ENCODE results near the gene KIF23.
"Not testable (repeated sequence)": the region's sequence is repeated elsewhere in the genome, so short reads cannot be mapped to it uniquely, and the experiment has no call there.

KIF23 gene

DNA sequence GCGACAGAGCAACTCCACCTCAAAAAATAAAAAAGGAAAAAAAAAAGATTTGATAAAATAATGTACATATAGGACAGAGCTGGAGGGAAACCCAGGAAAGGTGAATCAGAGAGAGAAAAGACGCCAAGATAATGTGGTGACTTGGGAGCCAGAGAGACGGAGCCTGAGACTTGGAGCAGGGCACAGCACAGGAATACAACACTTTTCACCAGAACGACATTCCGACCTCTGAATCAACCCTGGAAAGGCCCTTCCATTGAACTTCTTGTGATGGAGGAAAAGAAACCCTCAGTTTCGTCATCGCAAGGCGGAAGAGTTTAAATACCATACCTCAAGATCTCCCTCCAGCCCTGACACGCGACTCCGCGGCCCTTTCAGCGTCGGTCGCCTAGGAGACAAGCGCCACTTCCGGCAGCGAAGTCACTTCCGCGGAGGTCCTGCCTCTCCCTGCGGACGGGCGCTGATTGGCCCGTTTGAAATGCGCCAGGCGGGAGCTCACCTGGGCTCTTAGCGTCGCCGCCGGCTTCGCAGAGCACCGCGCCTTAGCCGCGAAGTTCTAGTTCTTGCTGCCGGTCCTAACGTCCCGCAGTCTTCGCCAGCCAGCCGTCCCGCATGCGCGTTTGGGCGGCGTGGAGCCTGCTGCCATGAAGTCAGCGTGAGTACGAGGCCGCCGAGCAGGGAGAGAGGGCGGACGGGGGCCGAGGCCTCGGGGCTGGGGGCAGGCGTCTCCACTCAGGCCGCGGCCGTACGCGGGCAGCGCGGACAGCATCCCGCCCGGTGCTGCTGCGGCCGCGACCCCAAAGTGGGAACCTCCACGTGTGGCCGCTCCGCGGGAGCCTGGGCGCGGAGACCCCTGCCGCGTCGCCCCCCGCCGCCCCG lies at the start of gene KIF23:
Gene KIF23, plus strand, starts transcription at position 528 of the 879 bp plus-strand sequence. Its CDS starts 117 bp downstream, at position 645.
- peak; percentile 96 for DNase-seq

DNA sequence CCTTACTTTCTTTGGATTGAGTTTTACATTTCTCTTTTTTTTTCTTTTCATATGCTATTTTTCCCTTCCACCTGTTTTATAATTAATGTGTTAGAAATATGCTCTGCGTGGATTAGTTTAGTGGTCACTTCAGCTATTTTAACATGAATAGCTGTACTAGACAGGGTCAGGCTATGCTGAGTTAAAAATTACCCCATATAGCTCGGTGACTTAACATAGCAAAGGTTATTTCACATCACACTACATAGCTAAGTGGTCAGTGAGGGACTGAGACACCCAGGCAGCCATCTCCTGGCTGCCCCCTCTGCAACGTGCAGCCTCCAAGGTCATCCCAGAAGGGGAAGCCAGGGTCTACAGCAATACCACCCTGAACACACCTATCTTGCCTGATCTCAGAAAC lies 46.9 kb upstream of the KIF23 start:
- no peak for DNase-seq

DNA sequence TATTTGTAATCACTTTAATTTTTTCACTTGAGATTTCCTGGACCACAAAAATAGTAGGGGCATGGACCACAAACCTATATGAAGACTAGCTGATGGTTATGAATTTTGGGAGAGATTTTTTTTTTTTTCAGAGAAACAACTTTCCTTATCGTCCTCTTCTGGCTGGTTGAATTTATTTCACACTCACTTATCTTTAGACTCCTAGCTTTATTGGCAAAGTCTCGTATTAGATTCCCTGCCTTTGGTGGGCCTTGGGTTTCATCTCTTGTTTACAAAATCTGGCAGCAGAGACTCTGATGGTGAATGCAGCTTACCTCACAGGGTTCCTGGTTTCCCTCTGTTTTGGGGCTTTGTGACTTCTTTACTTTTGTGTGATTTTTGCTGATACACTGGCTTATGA lies 44.5 kb upstream of the KIF23 start:
- DNase-seq: no peak

DNA sequence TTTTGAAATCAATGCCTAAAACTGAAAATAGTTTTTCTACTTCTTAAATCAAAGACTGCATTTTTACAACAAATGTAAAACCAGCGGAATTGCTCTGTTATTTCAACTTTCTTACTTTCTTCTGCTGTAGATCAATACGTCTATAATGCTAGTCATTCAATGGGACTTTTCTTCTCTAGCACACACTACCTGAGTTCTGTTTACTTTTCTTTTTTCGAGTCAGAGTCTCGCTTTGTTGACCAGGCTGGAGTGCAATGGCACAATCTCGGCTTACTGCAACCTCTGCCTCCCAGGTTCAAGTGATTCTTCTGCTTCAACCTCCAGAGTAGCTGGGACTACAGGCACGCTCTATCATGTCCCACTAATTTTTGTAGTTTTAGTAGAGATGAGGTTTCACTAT lies 40.7 kb upstream of the KIF23 start:
- no peak for DNase-seq

DNA sequence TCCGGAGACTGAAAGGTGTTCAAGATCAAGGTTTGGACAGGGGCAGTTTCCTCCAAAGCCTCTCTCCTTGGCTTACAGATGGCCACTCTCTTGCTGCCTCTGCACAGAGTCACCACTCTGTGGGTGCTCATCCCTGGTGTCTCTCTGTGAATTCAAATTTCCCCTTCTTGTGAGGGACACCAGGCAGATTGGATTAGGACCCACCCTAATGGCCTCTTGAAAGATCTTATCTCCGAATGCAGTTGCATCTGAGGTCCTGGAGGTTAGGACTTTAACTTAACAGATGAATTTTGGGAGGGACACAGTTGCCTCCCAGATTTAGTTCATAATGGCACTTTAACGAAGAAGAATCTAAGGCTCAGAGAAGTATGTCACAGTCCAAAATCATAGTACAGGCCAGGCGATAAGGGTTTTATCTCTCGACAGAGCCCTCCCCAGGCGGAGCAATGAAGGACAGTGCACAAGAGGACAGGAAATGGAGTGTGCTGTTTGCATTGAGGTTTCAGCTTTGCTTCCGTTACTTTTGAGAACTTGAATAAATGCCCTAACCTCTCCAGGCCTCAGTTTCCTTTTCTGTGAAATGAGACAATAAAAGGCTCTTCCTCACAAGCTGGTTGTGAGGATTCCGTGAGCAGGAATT lies 38.9 kb upstream of the KIF23 start:
- DNase-seq: no peak

DNA sequence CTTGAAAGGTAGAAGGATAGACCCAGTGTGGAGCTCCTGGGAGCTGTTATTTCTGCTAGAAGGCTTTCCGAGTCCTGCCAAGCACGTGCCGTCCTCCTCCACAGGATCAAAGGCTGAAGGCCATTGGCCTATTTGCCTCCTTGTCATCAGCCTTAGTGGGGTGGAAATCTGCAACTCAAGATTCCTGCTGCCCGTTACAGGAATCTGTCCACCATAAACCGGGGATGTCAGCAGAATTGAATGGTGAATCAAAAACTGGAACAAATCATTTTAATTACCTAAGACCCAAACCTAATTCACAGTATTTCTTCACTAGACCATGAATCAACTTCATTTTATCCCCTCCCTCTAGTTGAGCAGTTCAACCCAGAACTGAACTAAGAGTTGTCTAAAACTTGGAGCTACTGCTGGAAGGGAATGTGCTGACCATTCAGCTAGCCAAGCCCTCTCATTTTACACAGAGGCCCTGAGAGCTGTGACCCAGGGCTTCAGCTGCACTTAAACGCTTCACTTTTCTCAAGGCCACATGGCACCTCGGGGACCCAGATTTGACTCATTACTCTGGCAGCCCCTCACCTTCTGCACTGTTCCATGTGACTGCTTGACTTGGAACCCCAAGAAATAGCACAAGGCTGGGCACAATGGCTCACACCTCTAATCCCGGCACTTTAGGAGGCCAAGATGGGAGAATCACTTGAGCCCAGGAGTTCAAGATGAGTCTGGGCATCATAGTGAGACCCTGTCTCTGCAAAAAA lies 36.8 kb upstream of the KIF23 start:
- DNase-seq: no peak

DNA sequence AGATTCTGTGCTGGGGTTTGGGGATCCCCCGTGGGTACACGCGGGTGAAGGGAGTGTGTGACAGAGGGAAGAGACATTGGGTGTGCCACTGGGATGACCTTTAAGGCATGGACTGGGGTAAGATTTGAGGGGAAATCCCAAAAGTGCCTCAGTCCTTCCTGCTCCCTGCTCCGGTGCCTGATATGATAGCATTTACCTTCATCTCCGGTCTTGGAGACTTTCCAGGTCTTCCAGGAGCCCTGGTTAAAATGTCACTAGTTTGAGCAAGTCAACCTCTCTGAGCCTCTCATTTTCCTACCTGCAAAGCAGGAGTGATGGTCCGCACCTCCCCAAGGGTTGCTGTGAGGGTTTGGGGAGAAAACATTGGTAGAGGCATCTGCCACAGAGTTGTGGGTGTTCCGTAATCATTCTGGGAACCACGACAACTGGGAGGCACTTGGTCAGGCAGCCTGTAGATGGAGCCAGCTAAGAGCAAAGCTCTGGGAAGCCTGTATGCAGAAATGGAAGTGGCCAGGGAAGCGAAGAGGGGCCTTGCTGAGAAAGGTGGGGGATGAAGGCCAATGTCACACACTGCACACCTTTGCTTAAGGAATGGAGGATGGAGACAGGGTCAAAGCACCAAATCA lies 33.9 kb upstream of the KIF23 start:
- no peak for DNase-seq

DNA sequence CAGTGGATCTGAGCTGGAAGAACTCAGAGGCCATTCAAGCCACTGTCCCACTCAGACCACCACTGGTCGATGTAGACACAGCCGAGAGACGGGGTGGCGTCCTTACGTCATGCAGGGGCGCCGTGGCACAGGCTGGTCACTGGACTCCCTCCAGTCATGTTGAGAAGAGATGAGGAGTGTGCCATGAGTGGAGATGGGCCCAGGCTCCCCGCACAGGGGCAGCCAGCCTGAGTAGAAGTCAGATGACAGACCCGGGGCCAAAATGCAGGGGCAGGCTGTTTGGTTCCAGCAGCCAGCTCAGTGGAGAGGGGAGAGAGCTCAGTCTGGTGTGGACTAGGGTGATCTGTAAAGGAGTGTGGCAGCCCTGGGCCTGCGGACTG lies 33.4 kb upstream of the KIF23 start:
- no peak for DNase-seq

DNA sequence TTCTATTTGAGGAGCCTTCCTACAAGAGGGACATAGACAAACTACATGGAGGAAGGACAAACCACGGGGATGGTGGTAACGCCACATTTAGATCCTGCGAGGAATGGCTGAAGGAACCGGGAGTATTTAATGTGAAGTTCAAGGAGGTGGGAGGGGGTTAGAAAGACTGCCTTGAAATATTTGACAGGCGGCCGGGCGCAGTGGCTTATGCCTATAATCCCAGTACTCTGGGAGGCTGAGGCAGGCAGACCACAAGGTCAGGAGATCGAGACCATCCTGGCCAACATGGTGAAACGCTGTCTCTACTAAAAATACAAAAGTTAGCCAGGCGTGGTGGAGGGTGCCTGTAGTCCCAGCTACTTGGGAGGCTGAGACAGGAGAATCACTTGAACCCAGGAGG lies 32.0 kb upstream of the KIF23 start:
- DNase-seq: not testable (repeated sequence)

DNA sequence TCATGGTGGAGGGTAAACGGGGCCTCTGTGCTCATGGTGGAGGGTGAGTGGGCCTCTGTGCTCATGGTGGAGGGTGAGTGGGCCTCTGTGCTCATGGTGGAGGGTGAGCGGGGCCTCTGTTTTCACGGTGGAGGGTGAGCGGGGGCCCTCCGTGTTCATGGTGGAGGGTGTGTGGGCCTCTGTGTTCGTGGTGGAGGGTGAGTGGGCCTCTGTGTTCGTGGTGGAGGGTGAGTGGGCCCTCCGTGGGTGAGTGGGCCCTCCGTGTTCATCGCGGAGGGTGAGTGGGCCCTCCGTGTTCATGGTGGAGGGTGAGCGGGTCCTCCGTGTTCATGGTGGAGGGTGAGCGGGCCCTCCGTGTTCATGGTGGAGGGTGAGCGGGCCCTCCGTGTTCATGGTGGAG lies 30.1 kb upstream of the KIF23 start:
- DNase-seq: not testable (repeated sequence)

DNA sequence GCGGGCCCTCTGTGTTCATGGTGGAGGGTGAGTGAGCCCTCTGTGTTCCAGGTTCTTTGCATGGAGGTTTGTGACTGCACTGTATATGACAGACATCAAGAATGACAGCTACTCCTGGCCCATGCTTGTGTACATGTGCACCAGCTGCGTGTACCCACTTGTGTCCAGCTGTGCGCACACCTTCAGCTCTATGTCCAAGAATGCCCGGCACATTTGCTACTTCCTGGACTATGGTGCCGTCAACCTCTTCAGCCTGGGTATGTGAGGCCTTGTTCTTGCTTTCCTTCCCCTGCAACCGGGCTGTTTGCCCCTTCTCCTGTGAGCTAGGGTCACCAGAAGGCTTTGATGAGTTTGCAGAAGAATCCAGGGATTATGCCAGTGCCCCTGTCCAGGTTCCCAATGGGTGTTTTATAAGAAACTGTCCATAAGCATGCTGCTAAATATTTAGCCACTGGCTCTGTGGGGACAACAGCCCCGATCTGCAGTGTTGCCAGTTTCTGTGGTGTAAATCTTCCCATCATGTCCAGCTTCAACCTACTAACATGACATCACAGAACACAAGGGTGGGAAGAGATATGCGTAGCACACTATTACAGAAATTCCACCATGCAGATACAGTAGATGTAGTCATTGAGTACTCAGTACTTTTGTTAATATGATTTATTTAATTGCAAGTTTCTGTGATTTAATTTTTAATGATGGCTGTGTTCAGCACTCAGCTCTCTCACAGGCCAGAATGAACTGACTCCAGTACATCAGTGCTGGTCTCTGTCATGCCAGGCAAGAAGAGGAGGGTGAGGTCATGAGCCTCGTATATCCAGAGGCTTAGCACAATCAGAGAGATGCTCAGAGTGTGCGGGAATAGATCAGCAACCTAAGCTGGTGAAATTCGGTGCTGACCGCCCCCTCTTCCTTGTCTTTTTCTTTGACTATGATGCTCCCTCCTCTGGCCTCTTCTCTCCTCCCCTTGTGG lies 29.2 kb upstream of the KIF23 start:
- DNase-seq: no peak

DNA sequence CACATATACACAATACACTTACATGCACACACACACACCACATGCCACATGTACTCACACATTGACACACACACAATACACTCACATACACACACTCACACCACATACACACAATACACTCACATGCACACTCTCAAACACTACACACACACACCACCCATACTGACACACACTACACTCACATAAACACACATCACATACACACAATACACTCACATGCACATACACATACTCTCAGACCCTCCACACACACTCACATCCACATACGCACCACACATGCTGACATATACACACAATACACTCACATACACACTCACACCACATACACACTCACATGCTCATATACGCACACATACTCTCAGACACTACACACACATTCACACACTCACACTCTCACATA lies 28.3 kb upstream of the KIF23 start:
- no peak for DNase-seq

DNA sequence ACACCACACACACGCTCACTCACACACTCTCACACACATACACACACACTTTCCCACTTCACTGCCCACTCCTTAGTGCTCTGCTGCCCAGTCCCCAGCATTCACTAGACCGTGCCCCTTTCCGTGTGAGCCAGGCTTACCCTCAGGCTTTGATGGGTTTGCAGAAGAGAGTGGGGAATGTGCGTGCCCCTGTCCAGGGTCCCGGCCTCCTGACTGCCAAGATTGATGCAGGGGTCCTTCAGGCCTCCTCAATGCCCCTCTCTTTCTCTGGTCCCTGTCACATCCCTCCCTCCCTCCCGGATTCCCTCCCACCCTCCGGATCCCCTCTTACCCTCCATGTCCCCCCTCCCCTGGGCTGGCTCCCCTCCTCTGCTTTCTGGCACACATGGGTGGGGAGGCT lies 27.9 kb upstream of the KIF23 start:
- no peak for DNase-seq

DNA sequence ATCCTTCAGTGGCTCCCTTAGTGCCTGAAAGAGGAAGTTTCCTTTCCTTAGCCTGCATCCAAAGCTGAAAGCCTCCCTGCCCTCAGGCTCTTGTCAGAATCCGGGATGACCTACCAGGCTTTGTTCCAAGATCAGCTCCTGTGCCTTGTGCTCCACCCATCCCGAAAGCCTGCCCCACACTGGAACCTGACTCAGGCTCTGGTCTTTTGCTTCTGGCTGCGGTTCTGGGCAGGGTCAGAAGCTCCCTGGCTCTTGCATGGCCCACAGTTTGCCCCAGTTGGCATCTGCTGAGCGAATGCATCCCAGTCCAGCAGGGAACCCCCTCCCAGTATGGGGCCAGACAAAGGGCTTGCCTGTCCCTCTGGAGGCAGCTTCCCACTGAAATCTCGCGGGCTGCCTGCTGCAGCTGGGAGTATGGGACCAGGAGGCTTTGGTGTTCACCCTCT lies 25.9 kb upstream of the KIF23 start:
- DNase-seq: peak; percentile 88

DNA sequence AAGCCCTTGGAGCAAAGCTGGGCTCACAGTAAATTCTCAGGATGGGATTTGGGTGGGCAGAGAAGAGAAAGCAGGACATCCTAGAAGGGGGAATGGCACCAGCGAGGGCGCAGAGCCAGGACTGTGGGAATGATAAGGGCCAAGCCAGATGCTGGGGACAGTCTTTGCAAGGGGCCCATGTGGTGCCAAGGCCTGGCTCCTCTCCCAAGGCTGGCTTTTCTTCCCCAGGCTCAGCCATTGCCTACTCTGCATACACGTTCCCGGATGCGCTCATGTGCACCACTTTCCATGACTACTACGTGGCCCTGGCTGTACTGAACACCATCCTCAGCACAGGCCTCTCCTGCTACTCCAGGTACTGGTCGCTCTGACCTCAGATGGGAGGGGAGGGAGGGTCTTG lies 24.7 kb upstream of the KIF23 start:
- DNase-seq: no peak

DNA sequence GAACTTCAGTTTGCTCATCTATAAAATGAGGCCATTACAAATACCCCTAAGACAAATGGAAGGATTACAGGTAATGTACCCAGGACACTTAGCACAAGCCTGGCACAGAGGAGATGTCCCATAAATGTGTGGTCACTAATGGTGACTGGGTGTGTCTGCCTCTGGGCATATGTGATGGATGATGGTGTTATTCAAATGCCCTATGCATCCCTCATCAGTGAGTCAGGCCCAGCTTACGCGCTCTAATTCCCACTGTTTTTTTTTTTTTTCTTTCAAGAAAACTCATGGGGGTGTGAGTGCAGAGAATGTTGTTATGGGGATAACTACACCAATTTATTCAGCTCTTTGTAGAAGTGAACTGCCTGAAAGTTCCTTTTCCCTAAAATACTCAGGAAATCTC lies 23.6 kb upstream of the KIF23 start:
- DNase-seq: peak; percentile 91

DNA sequence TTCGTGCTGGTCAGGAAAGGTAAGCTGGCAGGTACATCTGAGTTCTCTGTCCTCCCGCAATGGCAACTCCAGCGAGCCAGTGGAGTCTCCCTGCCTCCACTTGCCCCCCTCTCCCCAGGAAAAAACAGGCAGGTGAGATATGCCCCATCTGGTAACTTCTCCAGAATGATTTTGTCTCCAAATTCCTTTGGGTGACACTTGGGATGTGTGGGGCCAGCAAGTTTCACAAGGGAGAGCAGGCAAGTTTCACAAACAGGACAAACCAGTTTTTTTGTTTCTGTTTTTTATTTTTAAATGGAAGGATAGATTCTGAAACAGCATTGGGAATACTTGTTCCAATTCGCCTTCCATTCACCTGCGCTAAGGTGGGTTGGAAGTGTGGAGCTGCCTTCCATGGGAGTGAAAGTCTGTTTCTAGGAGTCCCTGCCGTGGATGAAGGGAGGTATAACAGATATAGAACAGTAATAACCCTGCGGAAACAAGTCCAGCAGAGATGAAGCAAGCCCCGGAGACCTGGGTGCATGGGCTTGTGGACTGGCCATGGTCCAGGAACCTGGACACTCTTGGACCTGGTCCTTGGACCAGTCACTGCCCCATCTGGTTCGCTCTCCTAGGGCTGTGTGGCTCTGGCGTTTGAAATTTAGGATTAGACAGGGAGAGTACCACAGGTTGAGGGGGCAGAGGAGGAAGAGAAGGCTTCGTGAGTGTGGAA lies 22.9 kb upstream of the KIF23 start:
- no peak for DNase-seq

DNA sequence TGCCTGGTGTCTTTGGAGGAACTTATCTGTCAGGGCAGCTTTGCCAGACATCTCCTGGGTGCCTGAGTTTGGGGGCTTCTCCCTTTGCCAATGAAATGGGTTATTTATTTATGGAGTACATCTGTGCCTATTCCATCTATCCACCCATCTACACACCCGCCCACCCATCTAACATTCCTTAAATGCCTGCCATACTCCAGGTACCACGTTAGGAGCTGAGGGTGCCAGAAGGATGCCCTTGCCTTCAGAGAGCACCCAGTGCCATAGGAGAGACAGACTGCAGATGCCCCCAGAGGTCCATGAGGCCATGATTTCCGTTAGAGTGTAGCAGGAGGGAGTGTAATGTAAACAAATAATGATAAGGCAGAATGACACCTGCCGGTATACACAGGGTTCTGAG lies 21.8 kb upstream of the KIF23 start:
- peak; percentile 28 for DNase-seq

DNA sequence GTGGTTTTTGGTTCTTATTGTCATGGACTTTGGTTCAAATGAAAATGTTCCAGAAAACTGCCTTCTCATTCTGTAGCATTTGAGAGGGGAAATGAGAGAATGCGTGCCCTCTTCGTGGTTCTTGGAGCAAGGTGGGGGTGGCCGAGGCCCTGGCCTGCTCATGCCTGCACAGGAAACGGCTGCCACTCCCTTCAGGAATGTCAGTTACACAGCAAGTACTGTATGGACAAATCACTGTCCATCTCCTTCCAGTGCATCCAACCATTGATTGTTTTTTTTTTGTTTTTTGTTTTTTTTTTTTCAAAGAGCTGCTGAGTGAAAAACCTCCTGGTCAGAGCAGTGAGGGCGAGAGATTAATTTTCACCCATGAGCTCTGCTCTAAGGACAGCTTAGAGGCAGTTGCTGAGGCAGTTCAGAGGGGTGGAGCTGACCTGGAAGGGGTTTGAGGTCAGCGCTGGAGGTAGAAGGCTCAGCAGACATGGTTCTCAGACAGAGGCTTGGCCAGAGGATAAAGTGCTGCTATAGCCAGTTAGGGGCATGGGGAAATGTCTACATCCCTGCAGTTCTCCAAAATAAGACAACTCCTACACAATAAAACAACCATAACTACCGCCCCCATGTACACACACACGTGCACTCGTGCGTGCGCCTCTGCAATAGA lies 20.2 kb upstream of the KIF23 start:
- peak; percentile 42 for DNase-seq

DNA sequence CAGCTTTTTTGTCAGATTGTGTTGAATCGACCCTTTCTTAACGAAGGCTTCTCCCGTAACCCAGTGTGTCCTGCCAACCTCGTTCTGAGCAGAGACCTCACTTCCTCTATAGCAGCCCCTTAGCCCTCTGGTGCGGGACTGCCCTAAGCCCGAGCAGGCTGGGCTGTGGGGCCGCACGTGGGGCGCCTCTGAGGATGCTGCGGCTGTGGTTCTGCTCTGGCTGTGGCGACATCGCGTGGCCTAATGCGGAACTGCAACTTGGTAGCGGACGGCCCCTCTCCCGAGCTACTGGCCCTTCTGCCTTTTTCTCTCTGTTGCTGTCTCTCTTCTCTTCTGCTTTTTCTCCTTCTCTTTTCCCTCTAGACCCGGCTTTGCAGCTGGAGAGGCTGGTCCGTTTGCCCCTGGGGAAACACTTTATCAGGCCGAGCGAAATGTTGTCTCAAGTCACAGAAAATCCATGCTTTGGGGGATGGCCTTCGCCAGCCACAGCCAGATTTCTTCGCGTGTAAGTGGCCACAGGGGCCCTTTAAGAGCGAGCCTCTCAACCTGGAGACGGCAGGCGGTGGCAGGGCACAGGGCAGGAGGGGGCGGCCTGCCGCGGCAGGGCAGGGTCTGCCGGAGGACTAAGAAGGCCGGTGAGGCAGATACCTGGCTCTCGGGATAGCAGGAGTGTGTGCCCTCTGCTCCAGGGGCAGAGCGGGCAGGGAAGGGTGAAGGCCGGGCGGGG lies 19.4 kb upstream of the KIF23 start:
- DNase-seq: peak; percentile 75

Data from EL (cell line).